ENCODE results near the gene CAND2.
"Not testable (repeated sequence)": the region's sequence is repeated elsewhere in the genome, so short reads cannot be mapped to it uniquely, and the experiment has no call there.

Gene CAND2

GRCh38 chr3:12832350-12833221 is 36.1 kb downstream of the CAND2 start:
- no peak for DNase-seq

GRCh38 chr3:12833222-12834161 is 37.0 kb downstream of the CAND2 start:
- DNase-seq: peak in 1 of 3 experiments; percentile 26

GRCh38 chr3:12835052-12835665 is 38.7 kb downstream of the CAND2 start:
- no peak for DNase-seq

GRCh38 chr3:12837295-12837986 is 41.0 kb downstream of the CAND2 start:
- DNase-seq: no peak

GRCh38 chr3:12838179-12838965 is 41.9 kb downstream of the CAND2 start:
- DNase-seq: no peak

GRCh38 chr3:12839156-12839946 is 42.9 kb downstream of the CAND2 start:
- peak in 1 of 3 experiments; percentile 11 for DNase-seq

- DNase-seq: not testable (repeated sequence)
These were observed 43.7 kb downstream of the CAND2 start for GRCh38 chr3:12840148-12840547.

GRCh38 chr3:12840591-12841148 is 44.2 kb downstream of the CAND2 start:
- DNase-seq: peak in 1 of 3 experiments; percentile 49

GRCh38 chr3:12841149-12841969 is 44.9 kb downstream of the CAND2 start, which contains the start of gene RPL32:
RPL32 (minus strand) TSS chr3:12841565; CDS start chr3:12840237, 1,328 bp downstream.
- peak; percentile 84 to 96 (median 89) for DNase-seq

GRCh38 chr3:12841970-12842328 is 45.5 kb downstream of the CAND2 start:
- no peak for DNase-seq

GRCh38 chr3:12842469-12842868 is 46.0 kb downstream of the CAND2 start:
- no peak for DNase-seq

GRCh38 chr3:12845811-12846210 is 49.3 kb downstream of the CAND2 start:
- no peak for DNase-seq

- DNase-seq: no peak
These were observed 55.7 kb downstream of the CAND2 start for GRCh38 chr3:12852201-12852600.

GRCh38 chr3:12853847-12854246 is 57.4 kb downstream of the CAND2 start:
- not testable (repeated sequence) for DNase-seq

GRCh38 chr3:12854565-12854964 is 58.1 kb downstream of the CAND2 start:
- DNase-seq: no peak

GRCh38 chr3:12856626-12857025 is 60.1 kb downstream of the CAND2 start:
- DNase-seq: no peak

GRCh38 chr3:12859840-12860239 is 63.4 kb downstream of the CAND2 start:
- DNase-seq: no peak

GRCh38 chr3:12861611-12862010 is 65.1 kb downstream of the CAND2 start:
- no peak for DNase-seq

- no peak for DNase-seq
These were observed 65.9 kb downstream of the CAND2 start for GRCh38 chr3:12862387-12862786.

Measured in NCI-H1417 (cell line).